HL-60 (cell line): ENCODE measurements around the gene TBXT.

Experiments used
- DNase-seq, 2 experiments: peaks; one replicate each; pipeline ENCODE4 v3.0.0-alpha.2; 2010 to 2020; ENCODE audit warnings: low read depth in 1 of 2, low spot score in 1 of 2
- H3K27ac ChIP-seq: fragments of 250-450 bp; sonication (Bioruptor Pico); replicated peaks from 2 replicates; pipeline ENCODE4 v1.5.1; 2020; ENCODE audit warnings: mild to moderate bottlenecking, moderate library complexity
- H3K27me3 ChIP-seq: fragments of 250-450 bp; sonication (Bioruptor Pico); 2 replicates; pipeline ENCODE4 v1.5.1; 2021; ENCODE audit warnings: mild to moderate bottlenecking, moderate library complexity; ENCODE audit not compliant: insufficient read depth, poor library complexity, severe bottlenecking
- H3K4me3 ChIP-seq: replicated peaks from 2 replicates; pipeline ENCODE4 v1.5.1; 2011; ENCODE audit warnings: mild to moderate bottlenecking, control low read depth, low read length; ENCODE audit not compliant: insufficient read depth
- GABPA ChIP-seq: IDR thresholded peaks from 2 replicates; pipeline ENCODE4 v1.6.1; 2012; ENCODE audit warnings: low read depth
- POLR2AphosphoS5 ChIP-seq: IDR thresholded peaks from 2 replicates; pipeline ENCODE4 v1.6.1; 2012; ENCODE audit warnings: low read depth
- SPI1 ChIP-seq: IDR thresholded peaks from 2 replicates; pipeline ENCODE4 v1.6.1; 2012; ENCODE audit warnings: low read depth, mild to moderate bottlenecking, borderline replicate concordance
- TF ChIP-seq, protein P1 (sequence below): IDR thresholded peaks from one replicate; pipeline ENCODE4 v1.5.1; 2011; ENCODE audit warnings: low read length, control low read depth, inconsistent platforms; ENCODE audit not compliant: insufficient read depth
- TF ChIP-seq, protein P2 (sequence below): IDR thresholded peaks from 2 replicates; pipeline ENCODE4 v1.6.1; 2012; ENCODE audit warnings: low read depth; ENCODE audit not compliant: insufficient replicate concordance

TBXT gene

DNA sequence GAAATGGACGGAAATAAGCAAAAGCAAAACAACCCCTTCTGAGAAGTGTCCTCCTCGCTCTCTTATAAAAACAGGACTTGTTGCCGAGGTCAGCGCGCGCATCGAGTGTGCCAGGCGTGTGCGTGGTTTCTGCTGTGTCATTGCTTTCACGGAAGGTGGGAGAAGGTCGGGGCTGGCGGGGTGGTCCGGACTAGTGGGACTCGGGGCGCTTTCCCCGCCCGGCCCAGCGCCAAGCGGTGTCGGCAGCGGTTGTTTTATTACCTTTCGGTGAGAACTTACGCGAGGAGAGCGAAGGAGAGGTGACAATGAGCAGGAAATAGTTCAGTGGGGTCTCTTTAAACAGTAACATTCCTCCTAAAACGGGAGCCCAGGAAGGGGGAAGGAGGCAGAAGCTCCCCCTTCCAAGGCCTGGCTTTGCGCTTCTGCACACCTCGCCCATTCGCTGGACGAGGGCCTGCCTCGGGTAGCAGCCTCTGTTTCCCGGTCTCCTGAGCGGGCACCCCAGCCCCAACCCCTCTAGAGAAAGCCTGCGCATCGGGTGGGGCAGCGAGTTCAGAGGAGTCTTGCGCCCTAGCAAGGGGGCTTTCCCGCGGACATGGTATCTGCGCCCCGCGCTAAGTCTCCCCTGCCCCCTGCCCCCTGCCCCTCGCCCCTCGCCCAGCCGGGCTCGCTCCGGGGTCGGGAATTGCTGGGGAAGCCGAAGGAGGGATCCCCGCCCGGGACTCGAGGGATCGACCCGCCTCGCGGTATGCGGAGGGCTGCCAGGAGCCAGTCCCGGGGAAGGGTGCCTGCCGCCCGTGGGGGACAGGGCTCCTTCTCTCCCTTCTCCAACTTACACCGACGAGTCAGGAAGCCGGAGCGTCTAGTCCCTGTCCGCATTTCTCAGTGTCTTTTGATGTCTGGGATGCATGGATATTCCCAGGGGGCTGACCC lies 1.2 kb upstream of the TBXT start:
- no peak for TF ChIP-seq SPI1
- TF ChIP-seq, protein P1, sequence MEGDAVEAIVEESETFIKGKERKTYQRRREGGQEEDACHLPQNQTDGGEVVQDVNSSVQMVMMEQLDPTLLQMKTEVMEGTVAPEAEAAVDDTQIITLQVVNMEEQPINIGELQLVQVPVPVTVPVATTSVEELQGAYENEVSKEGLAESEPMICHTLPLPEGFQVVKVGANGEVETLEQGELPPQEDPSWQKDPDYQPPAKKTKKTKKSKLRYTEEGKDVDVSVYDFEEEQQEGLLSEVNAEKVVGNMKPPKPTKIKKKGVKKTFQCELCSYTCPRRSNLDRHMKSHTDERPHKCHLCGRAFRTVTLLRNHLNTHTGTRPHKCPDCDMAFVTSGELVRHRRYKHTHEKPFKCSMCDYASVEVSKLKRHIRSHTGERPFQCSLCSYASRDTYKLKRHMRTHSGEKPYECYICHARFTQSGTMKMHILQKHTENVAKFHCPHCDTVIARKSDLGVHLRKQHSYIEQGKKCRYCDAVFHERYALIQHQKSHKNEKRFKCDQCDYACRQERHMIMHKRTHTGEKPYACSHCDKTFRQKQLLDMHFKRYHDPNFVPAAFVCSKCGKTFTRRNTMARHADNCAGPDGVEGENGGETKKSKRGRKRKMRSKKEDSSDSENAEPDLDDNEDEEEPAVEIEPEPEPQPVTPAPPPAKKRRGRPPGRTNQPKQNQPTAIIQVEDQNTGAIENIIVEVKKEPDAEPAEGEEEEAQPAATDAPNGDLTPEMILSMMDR = no peak
- TF ChIP-seq GABPA = no peak
- TF ChIP-seq, protein P2, sequence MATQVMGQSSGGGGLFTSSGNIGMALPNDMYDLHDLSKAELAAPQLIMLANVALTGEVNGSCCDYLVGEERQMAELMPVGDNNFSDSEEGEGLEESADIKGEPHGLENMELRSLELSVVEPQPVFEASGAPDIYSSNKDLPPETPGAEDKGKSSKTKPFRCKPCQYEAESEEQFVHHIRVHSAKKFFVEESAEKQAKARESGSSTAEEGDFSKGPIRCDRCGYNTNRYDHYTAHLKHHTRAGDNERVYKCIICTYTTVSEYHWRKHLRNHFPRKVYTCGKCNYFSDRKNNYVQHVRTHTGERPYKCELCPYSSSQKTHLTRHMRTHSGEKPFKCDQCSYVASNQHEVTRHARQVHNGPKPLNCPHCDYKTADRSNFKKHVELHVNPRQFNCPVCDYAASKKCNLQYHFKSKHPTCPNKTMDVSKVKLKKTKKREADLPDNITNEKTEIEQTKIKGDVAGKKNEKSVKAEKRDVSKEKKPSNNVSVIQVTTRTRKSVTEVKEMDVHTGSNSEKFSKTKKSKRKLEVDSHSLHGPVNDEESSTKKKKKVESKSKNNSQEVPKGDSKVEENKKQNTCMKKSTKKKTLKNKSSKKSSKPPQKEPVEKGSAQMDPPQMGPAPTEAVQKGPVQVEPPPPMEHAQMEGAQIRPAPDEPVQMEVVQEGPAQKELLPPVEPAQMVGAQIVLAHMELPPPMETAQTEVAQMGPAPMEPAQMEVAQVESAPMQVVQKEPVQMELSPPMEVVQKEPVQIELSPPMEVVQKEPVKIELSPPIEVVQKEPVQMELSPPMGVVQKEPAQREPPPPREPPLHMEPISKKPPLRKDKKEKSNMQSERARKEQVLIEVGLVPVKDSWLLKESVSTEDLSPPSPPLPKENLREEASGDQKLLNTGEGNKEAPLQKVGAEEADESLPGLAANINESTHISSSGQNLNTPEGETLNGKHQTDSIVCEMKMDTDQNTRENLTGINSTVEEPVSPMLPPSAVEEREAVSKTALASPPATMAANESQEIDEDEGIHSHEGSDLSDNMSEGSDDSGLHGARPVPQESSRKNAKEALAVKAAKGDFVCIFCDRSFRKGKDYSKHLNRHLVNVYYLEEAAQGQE = no peak
- no peak for TF ChIP-seq POLR2AphosphoS5
- Histone ChIP-seq H3K27ac (no peak overlapping the region), H3K4me3 (no peak overlapping the region), H3K27me3 (peaks cover 80% of the 10 kb centered on the region)
- DNase-seq = no peak

DNA sequence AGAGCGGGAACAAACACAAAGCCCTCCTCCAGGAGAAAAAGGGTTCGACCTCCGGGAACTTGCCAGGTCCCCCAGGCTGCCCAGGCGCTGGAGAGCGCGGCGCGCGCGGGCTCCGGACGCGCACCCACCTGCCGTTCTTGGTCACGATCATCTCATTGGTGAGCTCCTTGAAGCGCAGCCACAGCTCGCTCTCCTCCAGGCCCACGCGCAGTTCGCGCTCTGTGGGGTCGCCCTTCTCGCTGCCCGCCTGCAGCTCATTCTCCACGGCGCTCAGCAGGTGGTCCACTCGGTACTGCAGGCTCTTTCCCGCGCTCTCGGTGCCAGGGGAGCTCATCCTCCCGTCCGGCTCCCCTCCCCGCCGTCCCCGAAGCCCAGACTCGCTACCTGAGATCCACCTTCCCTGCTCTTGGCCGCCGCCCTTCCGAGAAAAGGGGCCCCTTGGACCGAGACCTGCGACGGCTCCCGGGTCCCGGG lies 356 bp downstream of the TBXT start:
- peaks cover 66% of the 10 kb centered on the region for H3K27me3 ChIP-seq
- no peak overlapping the region for H3K4me3 ChIP-seq
- no peak overlapping the region for H3K27ac ChIP-seq
- DNase-seq = no peak
- TF ChIP-seq GABPA (no peak), SPI1 (no peak), POLR2AphosphoS5 (no peak)
- TF ChIP-seq, protein P1 = no peak
- TF ChIP-seq, protein P2 = no peak

DNA sequence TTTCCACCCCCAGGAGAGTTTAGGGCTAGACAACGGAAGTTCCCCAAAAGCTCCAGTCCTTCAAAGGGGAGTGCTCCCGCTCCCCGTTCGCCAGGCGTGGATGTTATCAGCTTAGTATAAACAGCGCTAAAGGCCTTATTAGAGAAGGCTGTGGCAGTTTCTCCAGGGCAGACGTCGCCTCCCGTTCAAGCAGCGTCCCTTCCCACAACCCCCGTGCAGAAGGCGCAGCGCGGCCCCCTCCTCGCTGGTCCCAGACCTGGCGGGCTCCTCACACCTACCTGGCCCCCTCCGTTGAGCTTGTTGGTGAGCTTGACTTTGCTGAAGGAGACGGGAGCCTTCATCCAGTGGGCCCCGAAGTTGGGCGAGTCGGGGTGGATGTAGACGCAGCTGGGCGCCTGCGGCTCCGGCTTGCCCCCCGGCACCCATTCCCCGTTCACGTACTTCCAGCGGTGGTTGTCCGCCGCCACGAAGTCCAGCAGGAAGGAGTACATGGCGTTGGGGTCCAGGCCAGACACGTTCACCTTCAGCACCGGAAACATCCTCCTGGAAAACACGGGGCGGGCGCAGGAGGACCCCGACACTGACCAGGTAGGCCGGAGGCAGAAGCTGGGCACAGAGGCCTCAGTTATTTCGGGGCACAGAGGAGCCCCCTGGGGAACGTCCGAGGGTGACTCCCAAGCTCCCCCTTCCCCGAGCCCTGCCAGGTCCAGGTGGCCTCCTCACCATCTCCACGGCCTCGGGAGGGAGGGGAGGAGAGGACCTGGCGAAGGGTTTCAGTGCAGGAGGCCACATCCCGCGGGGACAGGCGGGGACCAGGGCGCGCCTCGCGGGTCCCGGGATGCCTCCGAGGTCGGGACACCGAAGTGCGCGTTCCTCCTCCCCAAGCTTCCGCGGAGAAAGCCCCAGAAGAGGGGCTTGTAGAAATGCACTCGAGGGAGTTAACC lies 1.1 kb downstream of the TBXT start:
- Histone ChIP-seq H3K27ac (no peak overlapping the region), H3K27me3 (peaks cover 63% of the 10 kb centered on the region), H3K4me3 (no peak overlapping the region)

More for the DNA sequence above, 1.1 kb downstream of the TBXT start:
- DNase-seq = no peak
- TF ChIP-seq, protein P2 = no peak
- TF ChIP-seq SPI1 = no peak
